Occipital lobe (tissue), 2 donors: ENCODE data around the gene UBE2L3. TPM values are rescaled to one million over a fixed set of nuclear protein-coding genes. Genes with fewer than 3 reads are reported as not detected.
"Not testable (repeated sequence)": the region's sequence is repeated elsewhere in the genome, so short reads cannot be mapped to it uniquely, and the experiment has no call there.

Source experiments
- DNase-seq: peaks from one replicate; lab custom pipeline; 2025; lab: John Stamatoyannopoulos, UW
- total RNA-seq: library from RNA; depleted of rRNA; stranded (reverse); fragments of >200 nt; gene quantifications from one replicate; pipeline ENCODE4 v1.2.3, GENCODE V29; 2014

The UBE2L3 gene
- 23.6 TPM for total RNA-seq

DNA sequence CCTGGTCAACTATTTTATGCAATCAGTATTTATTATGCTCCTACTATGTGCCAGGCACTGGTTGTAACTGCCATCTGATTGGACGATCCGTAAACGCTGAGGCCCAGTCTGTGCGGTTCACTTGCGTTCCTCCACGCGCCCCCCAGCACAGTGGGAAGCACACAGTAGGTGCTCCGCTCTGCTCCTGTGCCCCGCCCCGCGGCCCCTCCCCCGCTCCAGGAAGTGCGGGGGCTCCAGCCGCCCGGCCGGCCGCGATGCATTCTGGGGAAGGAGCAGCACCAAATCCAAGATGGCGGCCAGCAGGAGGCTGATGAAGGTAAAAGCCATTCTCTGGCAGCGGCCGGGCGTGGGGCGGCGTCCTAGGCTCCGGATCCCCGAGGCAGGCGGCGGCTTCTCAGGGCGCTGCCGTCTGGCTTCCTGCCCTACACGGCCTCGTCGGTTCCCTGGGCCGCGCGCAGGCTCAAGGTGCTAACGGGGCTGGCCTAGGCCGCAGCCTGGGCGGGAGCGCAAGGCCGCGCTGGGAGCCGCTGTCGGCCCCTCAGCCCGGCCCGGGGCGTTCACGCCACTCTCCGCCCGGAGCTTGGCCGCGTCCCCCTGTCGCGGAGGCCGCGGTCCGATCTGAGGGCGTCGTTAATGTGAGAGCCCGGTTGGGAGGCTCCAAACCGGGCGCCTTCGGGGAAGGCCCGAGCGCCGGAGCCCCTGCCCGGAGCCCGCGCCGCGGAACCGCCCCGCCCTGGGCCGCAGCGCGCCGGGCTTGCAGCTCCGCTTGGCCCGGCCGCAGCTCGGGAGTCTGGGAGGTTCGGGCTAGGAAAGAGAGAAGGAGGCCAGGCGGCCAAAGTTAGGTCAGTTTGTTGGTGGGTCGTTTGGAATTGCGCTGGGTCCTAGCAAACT, at the start of gene UBE2L3:
TSS of gene UBE2L3 (plus strand) at position 259 of the 891 bp plus-strand sequence. CDS start at position 290, 31 bp downstream.
- peak; percentile 83 for DNase-seq

DNA sequence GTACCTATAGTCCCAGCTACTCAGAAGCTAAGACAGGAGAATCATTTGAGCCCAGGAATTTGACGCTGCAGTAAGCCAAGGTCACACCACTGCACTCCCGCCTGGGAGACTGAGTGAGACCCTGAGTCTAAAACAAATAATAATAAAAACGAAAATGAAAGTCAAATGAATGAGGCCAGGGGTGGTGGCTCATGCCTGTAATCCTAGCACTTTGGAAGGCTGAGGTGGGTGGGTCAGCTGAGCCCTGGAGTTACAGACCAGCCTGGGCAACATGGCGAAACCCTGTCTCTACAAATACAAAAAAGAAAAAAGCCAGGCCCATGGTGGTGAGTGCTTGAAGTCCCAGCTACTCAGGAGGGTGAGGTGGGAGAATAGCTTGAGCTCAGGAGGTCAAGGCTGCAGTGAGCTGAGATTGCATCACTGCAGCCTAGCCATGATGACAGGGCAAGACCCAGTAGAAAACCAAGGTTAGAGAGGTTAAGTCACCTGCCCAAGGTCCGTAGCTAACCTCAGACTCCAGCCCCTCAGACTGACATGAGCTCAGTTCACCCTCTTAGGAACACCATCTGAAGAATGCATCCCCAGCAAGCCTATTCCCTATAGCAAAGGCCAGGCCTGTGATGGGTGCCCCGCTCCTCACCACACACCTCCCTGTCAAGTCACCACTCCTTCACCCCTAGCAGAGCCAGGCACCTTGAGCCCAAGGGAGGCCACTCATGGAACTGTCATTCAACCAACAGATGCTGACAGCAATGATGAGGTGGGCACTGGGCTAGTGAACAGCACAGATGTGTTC, 40.6 kb upstream of the UBE2L3 start:
- DNase-seq: not testable (repeated sequence)

DNA sequence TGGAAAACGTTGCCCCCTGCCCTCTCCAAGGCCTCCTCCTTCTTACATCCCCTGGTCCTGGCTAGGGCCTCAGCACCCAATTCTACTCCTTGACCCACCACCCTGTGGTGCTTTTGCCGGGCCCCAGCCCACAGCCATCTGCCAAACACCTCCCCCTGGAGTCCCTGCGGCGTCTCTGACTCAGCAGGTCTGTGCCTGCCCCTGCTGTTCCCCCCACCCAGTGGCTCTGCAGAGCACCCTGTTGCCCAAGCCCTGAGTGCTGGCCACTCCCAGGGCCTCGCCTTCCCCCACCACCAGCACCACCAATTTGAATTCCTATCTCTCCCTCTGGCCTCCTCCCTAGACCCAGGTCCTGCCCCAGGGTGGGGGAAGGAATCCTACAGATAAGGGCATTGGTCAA, 36.0 kb upstream of the UBE2L3 start:
- not testable (repeated sequence) for DNase-seq

GRCh38 chr22:21532863-21533648, 34.5 kb upstream of the UBE2L3 start:
- DNase-seq: not testable (repeated sequence)

DNA sequence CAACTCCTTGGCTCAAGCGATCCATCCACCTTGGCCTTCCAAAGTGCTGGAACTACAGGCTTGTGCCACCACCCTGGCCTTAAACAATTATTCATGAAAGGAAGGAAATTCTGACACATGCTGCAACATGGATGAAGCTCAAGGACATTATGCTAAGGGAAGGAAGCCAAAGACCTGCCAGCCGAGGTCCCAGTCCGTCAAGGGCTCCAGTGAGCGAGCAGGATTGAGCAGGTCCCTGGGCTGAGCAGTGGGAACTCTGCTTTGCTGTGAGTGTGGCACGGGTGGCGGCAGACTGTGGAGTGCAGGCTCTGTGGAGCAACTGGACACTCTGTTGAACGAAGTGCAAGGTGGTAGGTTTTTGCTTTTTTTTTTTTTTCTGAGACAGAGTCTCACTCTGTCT, 27.7 kb upstream of the UBE2L3 start:
- not testable (repeated sequence) for DNase-seq

DNA sequence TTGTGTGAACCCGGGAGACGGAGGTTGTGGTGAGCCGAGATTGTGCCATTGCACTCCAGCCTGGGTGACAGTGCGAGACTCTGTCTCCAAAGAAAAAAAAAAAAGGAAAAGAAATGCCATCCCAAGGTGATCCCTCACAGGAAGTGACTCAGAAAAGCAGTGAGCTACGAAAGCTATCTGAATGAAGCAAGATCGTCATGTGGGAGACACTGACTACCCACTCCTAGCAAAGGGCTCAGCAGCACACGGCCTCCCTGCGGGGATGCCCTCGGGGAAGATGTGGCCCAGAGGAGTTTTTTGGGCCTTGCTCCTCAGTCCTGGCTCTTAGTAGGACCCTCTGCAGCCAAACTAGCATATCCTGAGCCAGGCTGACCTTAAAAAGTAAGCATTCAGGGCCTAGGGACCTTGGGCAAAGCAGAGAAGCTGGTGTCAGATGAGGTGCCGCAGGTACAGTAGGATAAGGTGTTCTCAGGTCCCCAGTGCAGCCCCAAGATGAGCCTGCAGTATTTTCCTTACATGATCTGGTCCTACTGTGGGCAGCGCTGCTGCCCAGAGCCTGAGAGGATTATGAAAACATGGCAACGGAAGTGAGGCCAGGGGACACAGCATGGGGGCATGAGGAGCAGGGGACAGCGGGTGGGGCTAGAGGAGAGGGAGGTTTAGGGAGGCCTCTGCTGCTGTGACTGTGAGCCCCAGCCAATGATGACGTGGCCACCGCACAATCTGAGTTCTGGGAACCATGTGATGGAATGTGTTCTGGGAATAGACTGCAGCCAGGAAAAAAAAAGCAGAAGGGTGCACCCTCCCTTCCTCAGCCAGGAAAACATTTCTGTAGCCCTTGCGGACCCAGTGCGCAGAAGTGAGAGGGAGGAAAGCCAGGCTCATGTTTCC, 22.8 kb upstream of the UBE2L3 start:
- not testable (repeated sequence) for DNase-seq

DNA sequence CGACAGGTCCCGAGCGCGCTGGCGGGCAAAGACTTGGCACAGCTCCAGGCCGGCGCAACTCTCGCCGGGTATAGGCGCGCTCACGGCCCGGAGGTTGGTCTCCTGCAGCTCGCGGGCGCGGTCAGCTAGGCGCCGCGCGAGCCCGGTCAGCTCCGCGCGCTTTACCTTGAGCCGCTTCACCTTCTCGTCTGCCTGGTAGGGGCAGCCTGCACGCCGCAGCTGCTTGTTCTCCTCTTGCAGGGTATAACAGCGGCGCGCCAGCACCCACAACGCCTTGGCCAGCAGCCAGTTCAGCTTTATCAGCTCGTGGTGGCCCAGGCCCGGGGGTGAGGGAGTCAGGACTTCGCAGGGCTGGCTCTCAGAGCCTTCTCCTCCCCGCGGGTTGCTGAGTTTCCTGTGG, 18.0 kb upstream of the UBE2L3 start:
- not testable (repeated sequence) for DNase-seq

DNA sequence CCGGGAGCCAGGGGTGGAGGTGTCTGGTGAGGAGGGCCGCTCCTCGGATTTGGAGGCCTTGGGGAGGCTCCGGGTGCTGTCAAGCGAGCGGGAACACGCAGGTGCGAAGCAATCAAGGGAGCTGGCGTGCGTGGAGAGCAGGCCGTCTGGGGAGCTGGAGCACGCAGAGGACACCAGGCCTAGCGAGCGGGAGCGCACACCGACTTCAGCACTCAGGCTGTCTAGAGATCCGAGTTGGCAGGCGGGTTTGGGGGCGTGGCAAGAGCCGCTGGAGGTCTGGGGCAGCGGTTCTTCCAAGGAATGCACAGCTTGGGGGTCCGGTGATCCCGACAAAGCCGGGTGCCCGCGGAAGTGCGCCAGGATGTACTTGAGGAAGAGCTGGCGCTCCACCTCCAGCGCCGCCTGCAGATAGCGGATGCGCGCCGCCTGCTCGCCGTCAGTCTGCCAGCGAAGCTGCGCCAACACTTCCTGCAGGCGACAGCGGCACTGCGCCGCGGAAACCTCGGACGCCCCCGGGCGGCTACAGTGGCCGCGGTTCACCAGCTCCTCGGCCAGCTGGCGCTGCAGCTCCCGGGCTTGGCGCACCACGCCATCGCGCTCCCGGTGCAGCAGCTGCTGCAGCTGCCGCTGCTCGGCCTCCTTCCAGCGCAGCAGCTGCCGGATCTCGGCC, 17.4 kb upstream of the UBE2L3 start:
- not testable (repeated sequence) for DNase-seq

DNA sequence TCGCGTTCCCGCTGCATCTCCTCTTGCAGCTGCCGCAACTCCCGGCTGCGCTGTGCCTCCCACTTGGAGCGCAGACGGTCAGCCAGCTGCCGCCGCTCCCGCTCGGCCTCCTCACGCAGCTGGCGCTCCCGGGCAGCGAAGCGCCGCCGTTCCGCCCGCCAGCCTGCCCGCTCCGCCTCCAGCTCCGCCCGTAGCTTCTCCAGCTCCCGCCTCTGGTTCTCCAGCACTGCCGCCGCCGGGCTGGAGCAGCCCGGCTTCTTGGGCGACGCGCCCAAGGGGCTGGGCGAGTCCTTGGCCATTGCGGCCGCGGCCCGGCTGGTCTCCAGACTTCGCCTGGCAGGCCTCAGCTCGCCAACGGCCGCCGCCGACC, 16.9 kb upstream of the UBE2L3 start:
- DNase-seq: not testable (repeated sequence)

DNA sequence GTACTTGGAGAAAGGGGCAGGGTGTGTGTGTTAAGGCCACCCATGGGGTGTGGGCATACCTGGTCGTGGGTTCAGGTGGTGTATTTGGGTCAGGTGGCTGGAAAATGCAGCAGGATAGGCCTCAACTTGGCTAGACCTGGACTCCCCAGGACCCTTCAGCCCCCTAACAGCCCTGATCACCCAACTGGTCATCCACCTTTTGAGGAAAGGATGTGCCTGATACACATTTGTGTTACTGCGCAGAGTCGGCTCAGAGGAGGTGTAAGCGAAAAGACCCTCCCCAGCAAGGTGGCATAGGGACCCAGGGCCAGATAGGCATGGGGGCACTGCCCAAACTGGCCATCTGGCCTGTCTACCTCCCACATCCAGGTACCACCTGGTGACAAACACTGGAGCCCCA, 16.2 kb upstream of the UBE2L3 start, which contains the start of gene RIMBP3C:
TSS of gene RIMBP3C (minus strand) at position 101 of the 400 bp plus-strand sequence. CDS start 485 bp downstream, outside the sequence.
- not testable (repeated sequence) for DNase-seq

GRCh38 chr22:21559345-21560125, 8.0 kb upstream of the UBE2L3 start:
- not testable (repeated sequence) for DNase-seq

DNA sequence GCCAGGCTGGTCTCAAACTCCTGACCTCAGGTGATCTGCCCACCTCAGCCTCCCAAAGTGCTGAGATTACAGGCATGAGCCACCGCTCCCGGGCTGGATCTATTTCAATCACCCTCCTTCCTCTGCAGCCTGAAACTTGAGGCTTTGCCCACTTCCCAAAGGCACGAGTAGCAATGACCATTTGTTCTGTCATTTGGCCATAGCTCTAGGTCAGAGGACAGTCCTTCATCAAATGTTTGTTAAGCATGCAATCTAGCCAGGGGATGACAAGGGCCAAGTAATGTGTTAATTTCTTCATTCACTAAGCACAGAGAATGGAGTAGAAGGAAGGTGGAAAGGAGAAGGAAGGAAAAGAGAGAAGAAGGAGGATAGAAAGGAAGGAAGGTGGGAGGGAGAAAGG, 6.9 kb upstream of the UBE2L3 start:
- not testable (repeated sequence) for DNase-seq

DNA sequence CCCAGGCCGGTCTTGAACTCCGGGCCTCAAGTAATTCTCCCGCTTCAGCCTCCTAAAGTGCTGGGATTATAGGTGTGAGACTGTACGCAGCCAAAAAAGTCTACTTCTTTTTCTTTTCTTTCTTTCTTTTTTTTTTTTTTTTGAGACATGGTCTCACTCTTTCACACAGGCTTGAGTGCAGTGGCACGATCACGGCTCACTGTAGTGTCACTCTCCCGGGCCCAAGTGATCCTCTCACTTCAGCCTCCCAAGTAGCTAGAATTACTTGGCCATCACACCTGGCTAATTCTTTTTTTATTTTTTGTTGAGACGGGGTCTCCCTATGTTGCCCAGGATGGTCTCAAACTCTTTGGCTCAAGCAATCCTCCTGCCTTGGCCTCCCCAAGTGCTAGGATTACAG, 3.6 kb upstream of the UBE2L3 start:
- DNase-seq: no peak

- DNase-seq: no peak
Measured at GRCh38 chr22:21564411-21564810, 3.1 kb upstream of the UBE2L3 start.

GRCh38 chr22:21568347-21569075, 997 bp downstream of the UBE2L3 start:
- no peak for DNase-seq

DNA sequence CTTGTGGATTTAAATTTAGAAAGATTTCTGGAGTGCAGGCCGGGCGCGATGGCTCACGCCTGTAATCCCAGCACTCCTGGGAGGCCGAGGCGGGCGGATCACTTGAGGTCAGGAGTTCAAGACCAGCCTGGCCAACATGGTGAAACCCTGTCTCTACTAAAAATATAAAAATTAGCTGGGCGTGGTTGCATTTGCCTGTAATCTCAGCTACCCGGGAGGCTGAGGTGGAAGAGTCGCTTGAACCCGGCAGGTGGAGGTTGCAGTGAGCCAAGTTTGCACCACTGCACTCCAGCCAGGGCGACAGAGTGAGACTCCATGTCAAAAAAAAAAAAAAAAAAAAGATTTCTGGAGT, 1.5 kb downstream of the UBE2L3 start:
- not testable (repeated sequence) for DNase-seq

- no peak for DNase-seq
Measured at GRCh38 chr22:21569459-21570170, 2.1 kb downstream of the UBE2L3 start.

DNA sequence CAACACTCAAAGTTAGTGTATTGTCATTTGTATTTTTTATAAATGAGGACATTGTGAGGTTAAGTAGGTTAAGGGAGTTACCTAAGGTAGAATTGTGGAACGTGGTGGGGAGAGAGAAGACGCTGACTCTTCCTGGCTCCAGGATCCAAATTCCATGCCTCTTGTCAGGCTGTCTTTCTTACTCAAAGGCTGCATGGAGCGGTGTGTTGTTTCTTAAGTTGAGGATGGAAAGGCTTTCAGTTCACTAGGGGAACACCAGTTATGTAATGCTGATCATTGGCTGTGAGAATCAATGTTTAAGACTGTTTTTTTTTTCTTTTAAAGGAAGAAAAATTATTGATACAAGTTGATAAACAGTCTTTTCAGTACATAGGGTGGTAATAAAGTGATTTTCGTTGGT, 2.9 kb downstream of the UBE2L3 start:
- DNase-seq: no peak
